HG03378 (cell line): ENCODE measurements around the gene RORC.
A peak's percentile ranks its signal among the peaks of the same experiment; 100 is the strongest.
"Not testable (repeated sequence)": the region's sequence is repeated elsewhere in the genome, so short reads cannot be mapped to it uniquely, and the experiment has no call there.

Experiments used
- ATAC-seq: cut with Tn5 transposase; IDR thresholded peaks from one replicate; pipeline ENCODE4 v1.9.1; 2021; ENCODE audit warnings: mild to moderate bottlenecking, moderate library complexity; ENCODE audit not compliant: unreplicated experiment

RORC gene

GRCh38 chr1:151807131-151807530, 24.5 kb downstream of the RORC start:
- no peak for ATAC-seq

DNA sequence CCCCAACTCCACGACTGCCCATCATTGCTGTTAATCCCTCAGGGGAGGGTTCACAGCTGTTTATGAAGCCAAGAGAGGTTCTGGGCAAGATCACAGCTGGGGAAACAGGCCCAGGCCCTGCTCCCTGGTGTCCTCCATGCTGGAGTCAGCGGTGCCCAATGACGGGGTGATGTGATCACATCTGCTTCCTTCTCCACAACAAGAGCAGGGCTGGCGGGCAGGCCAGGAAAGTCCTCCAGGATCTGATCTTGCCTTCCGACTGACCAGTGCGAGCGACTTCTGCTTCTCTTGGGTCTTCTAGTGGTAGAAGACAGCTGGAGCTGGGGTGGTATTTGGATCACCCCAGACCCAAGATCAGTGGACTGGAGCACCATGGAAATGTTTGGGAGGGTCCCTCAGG, 25.4 kb downstream of the RORC start:
- no peak for ATAC-seq

DNA sequence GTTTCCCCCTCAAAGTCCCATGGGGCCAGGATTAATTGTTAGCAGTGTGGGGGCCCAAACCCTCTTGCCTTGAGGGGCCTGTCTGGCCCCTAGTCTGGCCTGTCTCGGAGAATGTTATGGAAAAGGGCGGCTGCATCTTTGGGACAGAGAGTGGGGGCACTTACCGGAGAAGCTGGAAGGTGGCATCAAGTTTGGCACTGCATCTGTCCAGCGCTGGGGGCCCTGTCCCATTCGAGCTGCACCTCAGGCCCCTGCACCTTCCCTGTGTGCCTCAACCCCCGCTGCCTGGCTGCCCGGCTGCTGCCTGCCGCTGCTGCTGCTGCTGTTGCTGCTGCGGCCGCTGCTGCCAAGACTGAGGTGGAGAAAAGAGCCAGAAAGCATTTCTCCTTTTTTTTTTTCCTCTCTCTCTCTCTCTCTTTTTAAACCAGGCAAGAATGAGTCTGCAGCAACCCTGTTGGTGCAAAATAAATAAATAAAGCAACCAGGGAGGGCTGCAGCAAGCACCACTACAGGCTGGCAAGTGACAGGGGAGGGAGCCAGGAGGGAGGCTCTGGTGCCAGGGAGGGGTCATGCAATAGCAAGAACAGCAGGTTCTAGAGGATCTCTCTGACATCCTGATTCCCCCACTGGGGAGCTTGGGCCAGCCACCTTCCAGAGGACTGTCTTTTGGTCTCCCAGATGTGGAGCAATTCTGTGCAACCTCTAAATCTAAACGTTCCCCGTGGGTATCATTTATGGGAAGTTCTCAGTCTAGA, 26.4 kb downstream of the RORC start, which contains the start of gene LINGO4:
Gene LINGO4, minus strand, starts transcription at position 354 of the 755 bp plus-strand sequence. CDS start 2,715 bp downstream, outside the sequence.
- no peak for ATAC-seq

GRCh38 chr1:151803915-151804314, 27.7 kb downstream of the RORC start:
- ATAC-seq, result no peak

GRCh38 chr1:151803164-151803563, 28.4 kb downstream of the RORC start:
- ATAC-seq, result no peak

DNA sequence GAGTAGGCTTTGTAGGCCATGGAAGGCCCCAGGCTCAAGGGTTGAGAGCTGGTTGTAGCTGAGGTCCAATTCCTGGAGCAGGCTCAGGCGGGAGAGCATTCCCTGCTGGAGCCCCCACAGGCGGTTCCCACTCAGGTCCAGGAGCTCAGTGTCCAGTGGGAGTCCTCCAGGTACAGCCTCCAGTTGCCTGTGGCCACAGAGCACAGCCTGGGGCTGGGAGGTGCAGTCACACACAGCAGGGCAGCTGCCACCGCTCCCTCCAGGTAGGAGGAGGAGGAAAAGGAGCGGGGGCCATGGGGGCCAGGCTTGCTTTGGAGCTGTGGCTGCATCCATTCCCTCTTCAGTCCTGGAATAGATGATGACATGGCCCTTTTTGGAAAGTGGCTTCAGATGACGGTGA, 29.2 kb downstream of the RORC start:
- ATAC-seq, result no peak

DNA sequence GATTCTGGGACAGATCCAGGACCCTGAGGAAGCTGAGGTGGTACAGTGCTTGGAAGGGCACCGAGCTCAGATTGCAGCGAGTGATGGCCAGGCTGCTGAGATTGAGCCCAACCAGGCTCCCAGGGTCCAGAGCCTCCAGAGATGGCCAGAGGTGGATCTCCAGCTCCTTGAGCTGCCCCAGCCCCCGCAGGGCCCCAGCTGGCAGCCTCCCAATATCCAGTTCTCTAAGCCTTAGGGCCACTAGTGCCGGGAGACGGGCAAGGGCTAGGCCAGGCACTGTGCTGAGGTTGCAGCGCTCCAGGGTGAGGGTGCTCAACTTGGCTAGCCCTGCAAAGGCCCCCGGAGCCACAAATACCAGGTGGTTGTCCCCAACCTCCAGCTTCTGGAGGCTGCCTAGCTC, 29.8 kb downstream of the RORC start:
- ATAC-seq, result no peak

GRCh38 chr1:151801310-151801820, 30.2 kb downstream of the RORC start:
- no peak for ATAC-seq

DNA sequence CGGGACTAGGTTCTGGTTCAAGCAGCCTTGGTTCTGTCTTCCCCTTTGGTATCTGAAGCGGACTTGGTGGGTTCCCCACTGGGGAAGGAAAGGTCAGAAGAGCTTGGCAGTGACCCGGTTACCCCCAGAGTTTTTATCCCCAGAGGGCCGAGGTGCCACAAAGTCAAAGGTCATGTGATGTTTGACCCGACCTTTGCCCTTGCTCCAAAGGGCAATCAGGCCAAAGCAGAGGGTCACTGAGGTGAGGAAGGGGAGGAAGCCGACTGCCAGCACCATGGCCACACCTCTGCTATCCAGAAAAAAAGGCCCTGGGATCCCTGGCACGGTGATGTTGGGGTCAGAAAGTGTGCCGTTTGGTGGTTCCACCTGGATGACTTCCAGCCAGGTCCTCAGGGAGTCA, 30.8 kb downstream of the RORC start:
- ATAC-seq, result no peak

GRCh38 chr1:151799179-151800022, 32.2 kb downstream of the RORC start:
- no peak for ATAC-seq

DNA sequence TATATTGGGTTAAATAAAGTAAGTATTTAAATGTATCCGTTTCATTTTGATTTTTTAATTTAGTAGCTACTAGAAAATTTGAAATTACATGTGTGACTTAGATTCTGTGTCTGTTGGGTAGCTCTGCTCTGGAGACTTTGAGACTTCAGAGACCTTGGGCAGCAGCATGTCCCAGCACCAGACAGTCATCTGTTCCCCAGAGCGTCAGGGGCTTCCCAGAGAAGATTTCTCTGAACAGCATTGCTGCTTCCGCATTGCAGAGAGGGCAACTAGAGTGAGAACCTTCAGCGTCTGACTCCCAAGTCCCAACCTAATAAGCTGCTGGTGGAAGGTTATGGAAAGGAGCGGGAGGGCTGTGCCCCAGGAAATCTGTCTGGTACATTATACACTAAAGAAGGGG, 33.0 kb downstream of the RORC start:
- no peak for ATAC-seq

DNA sequence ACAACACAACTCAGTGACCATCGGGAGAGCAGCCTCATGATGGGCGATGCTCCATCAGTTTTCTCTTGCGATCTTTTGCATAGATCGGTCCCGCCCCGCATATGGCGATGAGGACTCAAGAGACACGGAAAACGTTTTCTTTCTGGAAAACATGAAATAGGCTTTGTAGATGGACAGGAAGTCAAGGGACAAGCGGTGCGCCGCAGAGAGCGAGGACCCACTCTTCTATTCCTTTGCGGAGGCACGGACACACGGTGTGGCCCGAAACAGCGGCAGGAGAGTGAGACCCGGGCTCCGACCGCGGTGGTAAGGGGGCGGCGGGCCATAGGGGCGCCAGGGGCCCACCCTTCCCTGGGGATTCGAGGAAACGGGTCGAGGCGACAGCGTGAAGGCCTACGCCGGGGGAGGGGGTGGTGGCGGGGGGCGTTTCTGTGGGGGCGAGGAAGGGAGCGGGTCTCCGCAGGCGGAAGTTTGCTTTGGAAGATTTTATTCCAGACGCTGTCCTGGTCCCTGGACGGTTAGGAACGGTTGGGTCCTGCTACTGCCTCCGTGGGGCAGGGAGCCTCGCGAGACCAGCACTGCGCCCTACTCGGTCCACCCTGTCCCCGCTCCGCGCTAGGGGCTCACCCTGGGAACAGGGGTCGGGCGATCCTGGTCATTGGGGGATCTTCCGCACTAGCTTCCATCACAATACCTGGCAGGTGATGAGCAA, 40.5 kb downstream of the RORC start:
- ATAC-seq, result no peak

GRCh38 chr1:151790071-151790939, 41.3 kb downstream of the RORC start, which contains the start of gene TDRKH:
Gene TDRKH, minus strand, starts transcription at chr1:151790500. Its CDS starts 7,478 bp downstream, at chr1:151783022.
- peak; percentile 96 for ATAC-seq

DNA sequence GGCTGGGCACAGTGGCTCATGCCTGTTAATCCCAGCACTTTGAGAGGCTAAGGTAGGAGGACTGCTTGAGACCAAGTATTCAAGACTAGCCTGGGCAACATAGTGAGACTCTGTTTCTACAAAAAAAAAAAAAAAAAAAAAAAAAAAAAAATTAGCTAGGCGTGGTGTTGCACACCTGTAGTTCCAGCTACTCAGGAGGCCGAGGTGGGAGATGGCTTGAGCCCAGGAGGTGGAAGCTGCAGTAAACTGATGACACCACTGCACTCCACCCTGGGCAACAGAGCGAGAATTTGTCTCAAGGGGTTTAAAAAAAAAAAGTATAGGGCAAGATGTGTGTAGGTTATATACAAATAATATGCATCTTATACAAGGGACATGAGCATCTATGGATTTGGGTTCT, 43.9 kb downstream of the RORC start:
- no peak for ATAC-seq

- no peak for ATAC-seq
Observed at GRCh38 chr1:151783796-151784195, 47.8 kb downstream of the RORC start.

DNA sequence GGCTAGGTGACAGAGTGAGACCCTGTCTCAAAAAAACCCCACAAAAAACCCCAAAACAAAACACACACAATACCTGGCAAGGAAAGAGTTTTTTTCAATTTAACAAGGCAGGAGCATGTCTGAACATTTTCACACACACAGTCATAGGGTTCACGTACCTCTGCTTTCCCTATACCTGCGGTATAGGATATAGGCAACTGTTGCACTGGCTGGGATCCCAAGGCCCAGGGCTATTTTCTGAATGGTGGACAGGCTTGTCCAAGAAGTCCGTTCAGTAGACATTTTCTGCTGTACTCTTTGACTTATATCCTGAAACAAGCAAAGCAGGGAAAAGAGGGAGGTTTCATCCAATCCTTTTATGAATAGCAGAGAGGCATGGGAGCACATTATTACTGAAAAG, 48.9 kb downstream of the RORC start:
- no peak for ATAC-seq

DNA sequence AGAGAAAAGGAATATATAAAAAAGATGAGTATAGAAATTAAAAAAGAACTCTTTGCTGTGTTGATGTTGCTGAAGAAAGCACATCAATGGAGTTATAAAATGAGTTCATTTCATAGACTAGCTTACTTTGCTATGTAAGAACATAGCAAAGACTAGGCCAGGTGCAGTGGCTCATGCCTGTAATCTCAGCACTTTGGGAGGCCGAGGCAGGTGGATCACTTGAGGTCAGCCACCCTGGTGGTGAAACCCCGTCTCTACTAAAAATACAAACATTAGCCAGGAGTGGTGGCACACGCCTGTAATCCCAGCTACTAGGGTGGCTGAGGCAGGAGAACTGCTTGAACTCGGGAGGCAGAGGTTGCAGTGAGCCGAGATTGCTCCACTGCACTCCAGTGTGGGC, 49.6 kb downstream of the RORC start:
- not testable (repeated sequence) for ATAC-seq

DNA sequence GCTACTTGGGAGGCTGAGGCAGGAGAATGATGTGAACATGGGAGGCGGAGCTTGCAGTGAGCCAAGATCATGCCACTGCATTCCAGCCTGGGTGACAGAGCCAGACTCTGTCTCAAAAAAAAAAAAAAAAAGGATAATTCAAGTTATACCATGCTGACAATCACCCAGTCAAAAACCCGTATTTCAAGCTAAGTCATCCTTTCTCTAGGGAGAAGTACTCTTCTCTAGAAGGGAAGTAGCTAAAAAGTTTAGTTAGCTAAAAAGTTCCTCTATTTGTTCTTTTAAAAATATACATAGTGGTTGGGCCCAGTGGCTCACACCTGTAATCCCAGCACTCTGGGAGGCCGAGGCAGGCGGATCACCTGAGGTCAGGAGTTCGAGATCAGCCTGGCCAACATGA, 50.9 kb downstream of the RORC start:
- not testable (repeated sequence) for ATAC-seq

GRCh38 chr1:151779852-151780251, 51.8 kb downstream of the RORC start:
- no peak for ATAC-seq

- ATAC-seq, result no peak
Observed at GRCh38 chr1:151777317-151777716, 54.3 kb downstream of the RORC start.
